Heart left ventricle (tissue), 16 donors: ENCODE results near the gene ADAMTS18. TPM values are rescaled to one million over a fixed set of nuclear protein-coding genes. Genes with fewer than 3 reads are reported as not detected.
"Not testable (repeated sequence)": the region's sequence is repeated elsewhere in the genome, so short reads cannot be mapped to it uniquely, and the experiment has no call there.

Experiments used
- ATAC-seq, 4 donors: fragments of 200-7000 bp; cut with Tn5 transposase; one replicate each; pipeline ENCODE4 v1.9.1; 2020 to 2022; ENCODE audit warnings: moderate library complexity in 4 of 4, mild to moderate bottlenecking in 3 of 4, moderate number of reproducible peaks in 1 of 4
- DNase-seq, 5 donors: peaks; one replicate each; pipeline ENCODE4 v3.0.0-alpha.2; 2020
- H3K27ac ChIP-seq, 12 donors: fragments of 200-600 bp; sonication (generic) in 4 of 12; one replicate each; pipeline versions ENCODE4 v1.5.0 to v1.8.0; 2016 to 2022; ENCODE audit warnings: mild to moderate bottlenecking in 2 of 12
- H3K27me3 ChIP-seq, 9 donors: fragments of 200-600 bp; sonication (generic) in 2 of 9; one replicate each; pipeline versions ENCODE4 v1.5.1 to v1.8.0; 2016 to 2022; ENCODE audit warnings: mild to moderate bottlenecking in 3 of 9
- H3K36me3 ChIP-seq, 9 donors: fragments of 200-600 bp; sonication (generic) in 2 of 9; one replicate each; pipeline versions ENCODE4 v1.5.0 to v1.8.0; 2018 to 2022; ENCODE audit warnings: mild to moderate bottlenecking in 2 of 9
- H3K4me1 ChIP-seq, 12 donors: fragments of 200-600 bp; sonication (generic) in 4 of 12; one replicate each; pipeline versions ENCODE4 v1.5.0 to v1.8.0; 2016 to 2022; ENCODE audit warnings: mild to moderate bottlenecking in 3 of 12
- H3K4me3 ChIP-seq, 12 donors: fragments of 200-600 bp; sonication (generic) in 4 of 12; one replicate each; pipeline versions ENCODE4 v1.5.0 to v1.8.0; 2017 to 2022; ENCODE audit warnings: mild to moderate bottlenecking in 9 of 12, moderate library complexity in 4 of 12
- H3K9me3 ChIP-seq, 12 donors: fragments of 200-600 bp; sonication (generic) in 4 of 12; one replicate each; pipeline versions ENCODE4 v1.5.0 to v1.8.0; 2016 to 2022; ENCODE audit warnings: mild to moderate bottlenecking in 1 of 12
- POLR2A ChIP-seq, 2 donors: fragments of 450-650 bp; IDR thresholded peaks; one replicate each; pipeline ENCODE4 v1.6.1; 2017; ENCODE audit warnings: antibody characterized with exemption in 2 of 2, mild to moderate bottlenecking in 2 of 2, moderate library complexity in 2 of 2
- WGBS, 4 donors: extraction: QIAGEN DNeasy Blood & Tissue Kit in 2 of 4; methylation state at CpG; one replicate each; pipeline versions ENCODE4 v1.1.5 to v1.1.7; 2013 to 2018; 5-methylcytosine and 5-hydroxymethylcytosine counted together
- intact Hi-C, 10 donors: fragments of 100-400 bp; cut with DNase I; formaldehyde crosslinking; loops; one replicate each; pipeline versions ENCODE4 v1.11.1 to v1.14.2; 2022
- polyA plus RNA-seq, 2 donors: library from polyadenylated mRNA; stranded (reverse); fragments of 200-250 nt; gene quantifications; one replicate each; pipeline ENCODE4 v1.2.3, GENCODE V29; 2013
- total RNA-seq, 9 donors: library from RNA; depleted of rRNA in 2 of 9; stranded (reverse); fragments of >200 nt in 2 of 9; fragmentation: NEBNext Ultra II Directional in 3 of 9; extraction: Animal tissue kit (Norgen Biotek cat#: 25700) in 3 of 9; gene quantifications; one replicate each; pipeline versions ENCODE4 v1.1.0 to v1.2.4, GENCODE V29; 2016 to 2023
- TF ChIP-seq, protein P1 (sequence below), 12 donors: fragments of 200-600 bp; sonication (generic) in 4 of 12; IDR thresholded peaks; one replicate each; pipeline versions ENCODE4 v1.5.0 to v1.8.0; 2018 to 2022; ENCODE audit warnings: antibody characterized with exemption in 12 of 12, mild to moderate bottlenecking in 5 of 12
- donor health status: ischemic (EF 13 %, LVEDD 7.1; RV severe dilation, severe dysfunction).
- donor health status: healthy with polysubstance abuse.
- donor health status: DM: no; HTN: yes; CAD: no.
- donor health status: DM: no; HTN: no; CAD: no.
- donor health status: ischemic (EF 25% LVEDD 6.9; RV normal size, moderate dysfunction).
- donor health status: ischemic (EF 25% LVEDD 5.7; RV mildly dilated, moderate dysfunction).
- donor health status: healthy.
- donor health status: DM: yes; HTN: yes; CAD: no.
- donor health status: ischemic (EF 35%, LVEDD 5.7; RV mildly dilated, moderate dysfunction).
- donor health status: nonischemic (EF 11% LVEDD 7.7; RV severe dilation, severe dysfunction).
- donor health status: DM: yes; HTN: yes; CAD: no.
- donor health status: PGD.
- donor health status: ischemic (EF 29% LVEDD 5.4; RV normal size, mild dysfunction).
- donor health status: nonischemic (EF 23%, LVEDD 6.1; RV moderate dilation, normal function).

Gene ADAMTS18
- total and polyA plus RNA-seq, 11 donors = 0.10 to 0.69 (median 0.14) TPM; not detected in 8

DNA sequence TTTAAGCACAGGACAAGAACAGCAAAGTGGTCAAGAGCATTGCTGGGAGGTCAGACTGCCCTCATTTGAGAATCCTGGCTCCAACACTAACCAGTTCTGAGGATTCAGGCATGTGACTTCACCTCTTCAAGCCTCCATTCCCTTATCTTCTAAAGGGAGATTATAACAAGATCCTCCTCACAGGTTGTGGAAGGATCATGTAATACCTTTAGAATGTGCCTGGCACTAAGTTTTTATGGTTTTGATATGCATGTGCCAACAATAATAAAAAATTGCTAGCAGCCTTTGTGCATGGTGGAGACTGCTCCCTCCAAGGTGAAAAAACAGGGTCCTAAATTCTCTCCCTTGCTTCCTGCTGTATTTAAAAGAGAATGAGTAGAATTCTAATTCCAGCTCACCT is 36.0 kb upstream of the ADAMTS18 start:
- Histone ChIP-seq H3K36me3 (no peaks in the 10 kb centered on the region), H3K27ac (no peak overlapping the region), H3K9me3 (peaks cover 0 to 6% (median 0%) of the 10 kb centered on the region in 12 donors), H3K4me1 (peaks cover 0 to 12% (median 0%) of the 10 kb centered on the region in 12 donors), H3K4me3 (no peak overlapping the region), H3K27me3 (no peaks in the 10 kb centered on the region)
- ATAC-seq (no peak), DNase-seq (no peak)
- TF ChIP-seq POLR2A (IDR thresholded peaks at IDR 0.05) = no peak
- TF ChIP-seq, protein P1, sequence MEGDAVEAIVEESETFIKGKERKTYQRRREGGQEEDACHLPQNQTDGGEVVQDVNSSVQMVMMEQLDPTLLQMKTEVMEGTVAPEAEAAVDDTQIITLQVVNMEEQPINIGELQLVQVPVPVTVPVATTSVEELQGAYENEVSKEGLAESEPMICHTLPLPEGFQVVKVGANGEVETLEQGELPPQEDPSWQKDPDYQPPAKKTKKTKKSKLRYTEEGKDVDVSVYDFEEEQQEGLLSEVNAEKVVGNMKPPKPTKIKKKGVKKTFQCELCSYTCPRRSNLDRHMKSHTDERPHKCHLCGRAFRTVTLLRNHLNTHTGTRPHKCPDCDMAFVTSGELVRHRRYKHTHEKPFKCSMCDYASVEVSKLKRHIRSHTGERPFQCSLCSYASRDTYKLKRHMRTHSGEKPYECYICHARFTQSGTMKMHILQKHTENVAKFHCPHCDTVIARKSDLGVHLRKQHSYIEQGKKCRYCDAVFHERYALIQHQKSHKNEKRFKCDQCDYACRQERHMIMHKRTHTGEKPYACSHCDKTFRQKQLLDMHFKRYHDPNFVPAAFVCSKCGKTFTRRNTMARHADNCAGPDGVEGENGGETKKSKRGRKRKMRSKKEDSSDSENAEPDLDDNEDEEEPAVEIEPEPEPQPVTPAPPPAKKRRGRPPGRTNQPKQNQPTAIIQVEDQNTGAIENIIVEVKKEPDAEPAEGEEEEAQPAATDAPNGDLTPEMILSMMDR (IDR thresholded peaks at IDR 0.05) = no peak
- intact Hi-C loops = no loop called here

DNA sequence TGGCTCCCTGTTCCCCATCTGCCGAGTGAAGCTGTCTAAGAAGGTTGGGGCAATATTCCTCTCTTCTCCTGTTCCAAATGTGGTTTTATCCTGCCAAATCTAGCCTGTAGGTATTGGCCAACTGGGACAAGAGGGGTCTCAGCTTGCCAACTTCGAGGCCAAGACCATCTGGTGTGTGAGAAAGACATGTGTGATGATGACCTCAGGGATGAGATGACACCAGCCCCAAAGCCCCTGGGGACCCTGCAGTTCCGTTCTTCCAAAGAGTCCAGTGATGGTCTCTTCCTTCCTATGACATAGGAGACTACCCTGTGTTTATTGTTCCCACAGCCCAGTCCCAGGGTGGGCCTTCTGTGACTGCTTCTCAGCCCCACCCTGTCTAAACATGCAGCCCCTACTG is 34.8 kb upstream of the ADAMTS18 start:
- H3K27me3 ChIP-seq = no peaks in the 10 kb centered on the region
- WGBS, 4 donors = 39 to 56% (median 45%) methylated on average over 3 of the region's 3 CpGs
- H3K36me3 ChIP-seq = no peaks in the 10 kb centered on the region
- intact Hi-C loops = no loop called here
- H3K9me3 ChIP-seq = peaks cover 0 to 6% (median 0%) of the 10 kb centered on the region in 12 donors
- TF ChIP-seq POLR2A (IDR thresholded peaks at IDR 0.05) = no peak
- TF ChIP-seq, protein P1 (IDR thresholded peaks at IDR 0.05) = no peak
- H3K27ac ChIP-seq = no peak overlapping the region
- ATAC-seq = peak in 1 of 4 donors; percentile 63
- DNase-seq = no peak
- H3K4me3 ChIP-seq = no peak overlapping the region
- H3K4me1 ChIP-seq = peaks cover 0 to 12% (median 0%) of the 10 kb centered on the region in 12 donors

GRCh38 chr16:77468831-77469230 is 34.0 kb upstream of the ADAMTS18 start:
- Histone ChIP-seq H3K4me1 (peaks cover 0 to 12% (median 0%) of the 10 kb centered on the region in 12 donors), H3K27ac (no peak overlapping the region), H3K4me3 (no peak overlapping the region), H3K27me3 (no peaks in the 10 kb centered on the region), H3K36me3 (no peaks in the 10 kb centered on the region), H3K9me3 (peaks cover 0 to 2% (median 0%) of the 10 kb centered on the region in 12 donors)
- TF ChIP-seq, protein P1 (IDR thresholded peaks at IDR 0.05) = no peak
- TF ChIP-seq POLR2A (IDR thresholded peaks at IDR 0.05) = no peak
- intact Hi-C loops = no loop called here
- DNase-seq = peak in 1 of 5 donors; percentile 28
- ATAC-seq = peak in 1 of 4 donors; percentile 53
- WGBS, 4 donors = 27 to 34% (median 30%) methylated on average over 3 of the region's 3 CpGs

- intact Hi-C loops = loop anchor here in 1 of 10 donors (2.0 kb wide), 1 partner anchor 15 kb away; no protein-coding TSS in a partner anchor
- 38 to 52% (median 45%) methylated on average over 6 of the region's 6 CpGs for WGBS, 4 donors
Observed at GRCh38 chr16:77467821-77468335, 33.0 kb upstream of the ADAMTS18 start.

GRCh38 chr16:77463659-77464058 is 28.8 kb upstream of the ADAMTS18 start:
- H3K36me3 ChIP-seq, H3K9me3 ChIP-seq, DNase-seq, intact Hi-C loops, H3K27ac ChIP-seq, H3K27me3 ChIP-seq, H3K4me1 ChIP-seq, H3K4me3 ChIP-seq, ATAC-seq: not testable (repeated sequence)
- 86 to 99% (median 94%) methylated on average over 3 to 5 of the region's 5 CpGs for WGBS, 4 donors

More at GRCh38 chr16:77467821-77468335, 33.0 kb upstream of the ADAMTS18 start:
- Histone ChIP-seq H3K4me3 (no peak overlapping the region), H3K9me3 (no peaks in the 10 kb centered on the region), H3K27me3 (no peaks in the 10 kb centered on the region), H3K27ac (no peak overlapping the region), H3K36me3 (no peaks in the 10 kb centered on the region), H3K4me1 (peaks cover 0 to 12% (median 0%) of the 10 kb centered on the region in 12 donors)
- TF ChIP-seq, protein P1 (IDR thresholded peaks at IDR 0.05) = no peak
- no peak for TF ChIP-seq POLR2A (IDR thresholded peaks at IDR 0.05)
- ATAC-seq (no peak), DNase-seq (no peak)
